ENCODE data around the gene TPK1.

DNA sequence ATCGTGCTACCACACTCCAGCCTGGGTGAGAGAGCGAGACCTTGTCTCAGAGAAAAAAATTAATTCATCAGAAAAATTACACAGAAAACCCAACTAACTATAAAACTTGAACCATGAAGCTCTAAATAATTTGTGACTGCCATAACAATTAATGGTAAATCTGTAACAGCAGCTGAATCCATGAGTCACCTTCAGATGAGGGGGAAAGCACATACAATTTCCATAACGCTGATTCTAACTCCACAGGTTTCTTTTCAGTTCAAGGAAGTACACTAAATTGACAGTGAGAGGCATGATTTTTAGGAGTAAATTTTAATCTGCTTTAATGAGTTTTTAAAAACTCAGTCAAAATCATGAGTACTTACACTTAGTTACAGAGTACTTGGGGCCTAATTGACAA is 312.2 kb downstream of the TPK1 start:
- TF ChIP-seq SALL2 (CRISPR knock-in tag; IDR thresholded peaks at IDR 0.05) (no peak), FOXP1 (IDR thresholded peaks at IDR 0.05) (no peak), FOXP1 (CRISPR knock-in tag; IDR thresholded peaks at IDR 0.05) (no peak), HDAC2 (CRISPR knock-in tag; IDR thresholded peaks at IDR 0.05) (no peak), HDAC1 (CRISPR knock-in tag; IDR thresholded peaks at IDR 0.05) (no peak), AHR (CRISPR knock-in tag; IDR thresholded peaks at IDR 0.05) (no peak), HNRNPUL1 (IDR thresholded peaks at IDR 0.05; ENCODE audit: low read depth, low read length) (no peak), ARNTL (CRISPR knock-in tag; IDR thresholded peaks at IDR 0.05) (no peak)
- TF ChIP-seq, protein P1, sequence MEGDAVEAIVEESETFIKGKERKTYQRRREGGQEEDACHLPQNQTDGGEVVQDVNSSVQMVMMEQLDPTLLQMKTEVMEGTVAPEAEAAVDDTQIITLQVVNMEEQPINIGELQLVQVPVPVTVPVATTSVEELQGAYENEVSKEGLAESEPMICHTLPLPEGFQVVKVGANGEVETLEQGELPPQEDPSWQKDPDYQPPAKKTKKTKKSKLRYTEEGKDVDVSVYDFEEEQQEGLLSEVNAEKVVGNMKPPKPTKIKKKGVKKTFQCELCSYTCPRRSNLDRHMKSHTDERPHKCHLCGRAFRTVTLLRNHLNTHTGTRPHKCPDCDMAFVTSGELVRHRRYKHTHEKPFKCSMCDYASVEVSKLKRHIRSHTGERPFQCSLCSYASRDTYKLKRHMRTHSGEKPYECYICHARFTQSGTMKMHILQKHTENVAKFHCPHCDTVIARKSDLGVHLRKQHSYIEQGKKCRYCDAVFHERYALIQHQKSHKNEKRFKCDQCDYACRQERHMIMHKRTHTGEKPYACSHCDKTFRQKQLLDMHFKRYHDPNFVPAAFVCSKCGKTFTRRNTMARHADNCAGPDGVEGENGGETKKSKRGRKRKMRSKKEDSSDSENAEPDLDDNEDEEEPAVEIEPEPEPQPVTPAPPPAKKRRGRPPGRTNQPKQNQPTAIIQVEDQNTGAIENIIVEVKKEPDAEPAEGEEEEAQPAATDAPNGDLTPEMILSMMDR (CRISPR knock-in tag; IDR thresholded peaks at IDR 0.05) = no peak
- TF ChIP-seq, protein P2, sequence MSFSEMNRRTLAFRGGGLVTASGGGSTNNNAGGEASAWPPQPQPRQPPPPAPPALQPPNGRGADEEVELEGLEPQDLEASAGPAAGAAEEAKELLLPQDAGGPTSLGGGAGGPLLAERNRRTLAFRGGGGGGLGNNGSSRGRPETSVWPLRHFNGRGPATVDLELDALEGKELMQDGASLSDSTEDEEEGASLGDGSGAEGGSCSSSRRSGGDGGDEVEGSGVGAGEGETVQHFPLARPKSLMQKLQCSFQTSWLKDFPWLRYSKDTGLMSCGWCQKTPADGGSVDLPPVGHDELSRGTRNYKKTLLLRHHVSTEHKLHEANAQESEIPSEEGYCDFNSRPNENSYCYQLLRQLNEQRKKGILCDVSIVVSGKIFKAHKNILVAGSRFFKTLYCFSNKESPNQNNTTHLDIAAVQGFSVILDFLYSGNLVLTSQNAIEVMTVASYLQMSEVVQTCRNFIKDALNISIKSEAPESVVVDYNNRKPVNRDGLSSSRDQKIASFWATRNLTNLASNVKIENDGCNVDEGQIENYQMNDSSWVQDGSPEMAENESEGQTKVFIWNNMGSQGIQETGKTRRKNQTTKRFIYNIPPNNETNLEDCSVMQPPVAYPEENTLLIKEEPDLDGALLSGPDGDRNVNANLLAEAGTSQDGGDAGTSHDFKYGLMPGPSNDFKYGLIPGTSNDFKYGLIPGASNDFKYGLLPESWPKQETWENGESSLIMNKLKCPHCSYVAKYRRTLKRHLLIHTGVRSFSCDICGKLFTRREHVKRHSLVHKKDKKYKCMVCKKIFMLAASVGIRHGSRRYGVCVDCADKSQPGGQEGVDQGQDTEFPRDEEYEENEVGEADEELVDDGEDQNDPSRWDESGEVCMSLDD (CRISPR knock-in tag; IDR thresholded peaks at IDR 0.05; ENCODE audit: borderline replicate concordance) = no peak

Data from HepG2 (cell line).